Mesothelial cell of epicardium (in vitro differentiated cells): Measurements from ENCODE around the gene MFSD12. TPM values are rescaled to one million over a fixed set of nuclear protein-coding genes. Genes with fewer than 3 reads are reported as not detected.

Experiments used
- DNase-seq, 2 experiments: peaks; one replicate each; pipeline ENCODE4 v3.0.0; 2021; ENCODE audit warnings: low spot score in 2 of 2; ENCODE audit not compliant: unreplicated experiment in 2 of 2
- H3K27ac Mint-ChIP-seq: 2 replicates; pipeline ENCODE4 v1.8.0; 2021; ENCODE audit warnings: mixed read lengths
- H3K27me3 Mint-ChIP-seq: 2 replicates; pipeline ENCODE4 v1.8.0; 2021; ENCODE audit warnings: low read depth, mixed read lengths
- H3K36me3 Mint-ChIP-seq: 2 replicates; pipeline ENCODE4 v1.8.0; 2021; ENCODE audit warnings: mixed read lengths
- H3K4me1 Mint-ChIP-seq: 2 replicates; pipeline ENCODE4 v1.8.0; 2021; ENCODE audit warnings: mixed read lengths
- H3K4me3 Mint-ChIP-seq: 2 replicates; pipeline ENCODE4 v1.8.0; 2021; ENCODE audit warnings: mild to moderate bottlenecking, moderate library complexity, mixed read lengths
- H3K9me3 Mint-ChIP-seq: 2 replicates; pipeline ENCODE4 v1.8.0; 2021; ENCODE audit warnings: mixed read lengths
- total RNA-seq: library from RNA; stranded (reverse); gene quantifications from 3 replicates; pipeline ENCODE4 v1.2.1, GENCODE V29; 2021
- TF ChIP-seq, protein P1 (sequence below): fragments of 200-600 bp; sonication (generic); IDR thresholded peaks from one replicate; pipeline ENCODE4 v1.5.0; 2021; ENCODE audit warnings: antibody characterized with exemption; ENCODE audit not compliant: unreplicated experiment

Gene MFSD12
- total RNA-seq, 1 donor from 2014 or later: 59.5 TPM

DNA sequence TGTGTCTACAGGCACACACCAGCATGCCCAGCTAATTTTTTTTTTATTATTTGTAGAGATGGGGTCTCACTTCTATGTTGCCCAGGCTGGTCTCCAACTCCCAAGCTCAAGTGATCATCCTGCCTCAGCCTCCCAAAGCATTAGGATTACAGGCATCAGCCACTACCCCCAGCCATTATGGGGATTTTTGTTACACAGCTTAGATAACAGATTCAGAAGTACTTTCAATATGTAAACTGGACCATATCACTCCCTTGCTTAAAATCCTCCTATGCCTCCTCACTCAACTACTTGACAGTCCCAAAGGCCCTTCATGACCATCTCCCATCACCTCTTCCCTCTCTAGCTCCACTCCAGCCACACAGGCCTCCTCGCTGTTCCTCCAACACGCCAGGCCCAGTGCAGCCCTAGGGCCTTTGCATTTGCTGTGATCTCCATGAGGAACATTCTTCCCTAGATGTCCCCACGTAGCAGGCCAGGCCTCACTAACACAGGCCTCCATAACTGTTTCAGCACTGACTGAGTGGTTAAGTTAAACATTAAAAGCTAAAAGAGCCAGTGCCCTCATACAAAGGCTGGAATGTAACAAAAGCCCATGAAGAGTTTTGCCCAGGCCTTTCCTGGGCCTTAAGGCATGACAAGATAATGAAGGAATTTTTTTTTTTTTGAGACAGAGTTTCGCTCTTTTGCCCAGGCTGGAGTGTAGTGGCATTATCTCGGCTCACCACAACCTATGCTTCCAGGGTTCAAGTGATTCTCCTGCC, 59.4 kb downstream of the MFSD12 start:
- no peaks in the 10 kb centered on the region for H3K27me3 Mint-ChIP-seq
- peaks cover 4% of the 10 kb centered on the region for H3K9me3 Mint-ChIP-seq
- no peak for DNase-seq
- no peak overlapping the region for H3K4me3 Mint-ChIP-seq
- TF ChIP-seq, protein P1, sequence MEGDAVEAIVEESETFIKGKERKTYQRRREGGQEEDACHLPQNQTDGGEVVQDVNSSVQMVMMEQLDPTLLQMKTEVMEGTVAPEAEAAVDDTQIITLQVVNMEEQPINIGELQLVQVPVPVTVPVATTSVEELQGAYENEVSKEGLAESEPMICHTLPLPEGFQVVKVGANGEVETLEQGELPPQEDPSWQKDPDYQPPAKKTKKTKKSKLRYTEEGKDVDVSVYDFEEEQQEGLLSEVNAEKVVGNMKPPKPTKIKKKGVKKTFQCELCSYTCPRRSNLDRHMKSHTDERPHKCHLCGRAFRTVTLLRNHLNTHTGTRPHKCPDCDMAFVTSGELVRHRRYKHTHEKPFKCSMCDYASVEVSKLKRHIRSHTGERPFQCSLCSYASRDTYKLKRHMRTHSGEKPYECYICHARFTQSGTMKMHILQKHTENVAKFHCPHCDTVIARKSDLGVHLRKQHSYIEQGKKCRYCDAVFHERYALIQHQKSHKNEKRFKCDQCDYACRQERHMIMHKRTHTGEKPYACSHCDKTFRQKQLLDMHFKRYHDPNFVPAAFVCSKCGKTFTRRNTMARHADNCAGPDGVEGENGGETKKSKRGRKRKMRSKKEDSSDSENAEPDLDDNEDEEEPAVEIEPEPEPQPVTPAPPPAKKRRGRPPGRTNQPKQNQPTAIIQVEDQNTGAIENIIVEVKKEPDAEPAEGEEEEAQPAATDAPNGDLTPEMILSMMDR: no peak
- peaks cover 9% of the 10 kb centered on the region for H3K4me1 Mint-ChIP-seq
- no peak overlapping the region for H3K27ac Mint-ChIP-seq
- H3K36me3 Mint-ChIP-seq: peaks cover 21% of the 10 kb centered on the region

DNA sequence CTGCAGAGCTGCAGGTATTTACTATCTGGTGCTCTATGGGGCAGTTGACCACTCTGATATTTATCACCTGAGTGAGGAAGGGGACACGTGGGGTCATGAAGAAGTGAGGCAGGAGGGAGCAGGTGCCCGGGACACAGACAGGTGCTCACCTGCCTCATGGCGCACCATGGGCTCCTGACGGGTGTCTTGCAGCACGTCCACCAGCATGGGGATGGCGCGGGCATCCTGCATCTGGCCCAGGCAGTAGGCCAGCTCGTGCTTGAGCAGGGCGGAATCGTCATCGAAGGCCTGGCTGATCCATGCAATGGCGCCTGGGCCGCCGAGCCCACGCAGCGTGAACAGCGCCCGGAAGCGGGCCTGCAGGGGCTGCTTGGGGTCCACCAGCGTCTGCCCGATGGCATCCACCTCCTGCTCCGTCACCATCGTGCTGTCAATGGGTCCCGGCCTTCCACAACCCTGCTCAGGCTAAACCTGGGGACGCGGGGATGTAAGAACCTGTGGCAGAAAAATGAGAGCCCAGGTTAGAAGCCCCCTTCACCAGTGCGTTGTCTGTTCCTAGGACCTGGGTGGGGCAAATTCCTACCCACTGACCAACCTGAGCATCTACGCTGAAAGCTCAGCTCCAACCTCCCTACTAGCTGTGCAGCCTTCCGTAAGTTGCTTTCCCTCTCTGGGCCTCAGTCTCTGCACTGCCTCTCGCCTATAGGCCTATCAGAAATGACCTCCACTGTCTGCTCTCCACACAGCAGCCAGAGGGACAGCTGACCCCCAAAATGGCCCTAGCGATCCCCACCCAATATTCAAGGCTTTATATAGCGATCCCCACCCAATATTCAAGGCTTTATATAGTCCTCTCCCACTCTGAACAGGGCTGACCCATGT, 60.8 kb downstream of the MFSD12 start:
- peaks cover 27% of the 10 kb centered on the region for H3K36me3 Mint-ChIP-seq
- no peak overlapping the region for H3K27ac Mint-ChIP-seq
- no peak overlapping the region for H3K4me3 Mint-ChIP-seq

DNA sequence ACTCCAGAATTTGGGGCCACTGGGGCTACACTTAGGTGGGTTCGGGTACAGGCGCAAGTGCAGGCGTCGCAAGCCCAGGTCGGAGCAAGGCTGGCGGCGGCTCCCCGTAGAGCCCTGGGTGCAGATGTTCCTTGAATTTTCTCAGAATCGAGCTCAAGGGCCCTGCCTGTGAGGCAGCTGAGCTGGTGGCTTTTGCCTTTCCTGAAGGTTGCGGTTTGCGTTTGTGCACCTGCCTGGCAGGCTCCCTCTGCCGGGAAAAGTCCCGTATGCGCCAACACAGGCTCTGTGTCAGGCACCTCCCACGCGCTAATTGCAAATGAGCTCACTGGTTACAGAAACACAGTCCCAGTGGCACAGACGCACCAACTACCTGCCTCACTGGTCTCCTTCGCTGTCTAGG, 62.8 kb downstream of the MFSD12 start:
- TF ChIP-seq, protein P1: no peak
- Mint-ChIP-seq H3K4me3 (no peak overlapping the region), H3K27ac (no peak overlapping the region), H3K36me3 (peaks cover 27% of the 10 kb centered on the region), H3K27me3 (no peaks in the 10 kb centered on the region), H3K9me3 (peaks cover 4% of the 10 kb centered on the region), H3K4me1 (peaks cover 3% of the 10 kb centered on the region)
- DNase-seq: no peak

More for the DNA sequence above, 60.8 kb downstream of the MFSD12 start:
- H3K4me1 Mint-ChIP-seq: peaks cover 9% of the 10 kb centered on the region
- no peaks in the 10 kb centered on the region for H3K27me3 Mint-ChIP-seq
- TF ChIP-seq, protein P1: no peak
- no peak for DNase-seq
- H3K9me3 Mint-ChIP-seq: peaks cover 4% of the 10 kb centered on the region

Other genes starting within 250 kb of the MFSD12 start
- 28.6 to 32.9 TPM (median 32.2 TPM) in 3 replicates for gene NFIC, start 191.0 kb downstream of the MFSD12 start, total RNA-seq
- gene SMIM24, start 77.1 kb downstream of the MFSD12 start, total RNA-seq: 0.60 TPM in 1 of 3 replicates, not detected in the others
- gene SMIM44, start 74.1 kb downstream of the MFSD12 start, total RNA-seq: not detected in 3 replicates
- gene DOHH, start 56.9 kb downstream of the MFSD12 start, total RNA-seq: 8.5 to 9.1 TPM (median 8.7 TPM) in 3 replicates
- gene FZR1, start 51.3 kb downstream of the MFSD12 start, total RNA-seq: 53.7 to 54.9 TPM (median 53.9 TPM) in 3 replicates
- gene TEKTIP1, start 18.4 kb downstream of the MFSD12 start, total RNA-seq: 2.3 to 3.5 TPM (median 2.6 TPM) in 3 replicates
- 89.5 to 94.9 TPM (median 93.9 TPM) in 3 replicates for gene HMG20B, start 15.4 kb upstream of the MFSD12 start, total RNA-seq
- 0.07 to 0.11 TPM (median 0.09 TPM) in 3 replicates for gene GIPC3, start 27.9 kb upstream of the MFSD12 start, total RNA-seq
- 0.38 to 1.0 TPM (median 0.47 TPM) in 3 replicates for gene TBXA2R, start 49.3 kb upstream of the MFSD12 start, total RNA-seq
- 36.6 to 39.2 TPM (median 37.3 TPM) in 3 replicates for gene CACTIN, start 69.2 kb upstream of the MFSD12 start, total RNA-seq
- gene PIP5K1C, start 142.9 kb upstream of the MFSD12 start, total RNA-seq: 43.9 to 47.1 TPM (median 45.7 TPM) in 3 replicates
- gene TJP3, start 150.8 kb upstream of the MFSD12 start, total RNA-seq: 20.0 to 21.7 TPM (median 20.1 TPM) in 3 replicates
- 22.1 to 25.2 TPM (median 23.5 TPM) in 3 replicates for gene APBA3, start 204.1 kb upstream of the MFSD12 start, total RNA-seq
- gene MRPL54, start 205.1 kb upstream of the MFSD12 start, total RNA-seq: 26.8 to 30.2 TPM (median 27.6 TPM) in 3 replicates
- gene RAX2, start 214.6 kb upstream of the MFSD12 start, total RNA-seq: not detected in 3 replicates
- gene MATK, start 228.8 kb upstream of the MFSD12 start, total RNA-seq: 3.7 to 5.0 TPM (median 4.0 TPM) in 3 replicates